OCI-LY1 (cell line): ENCODE results near the gene TRMT1L.

Experiments used
- H2AFZ ChIP-seq: fragments of 200-600 bp; sonication (generic), shearing (Covaris generic); 2 replicates; pipeline ENCODE4 v1.6.0; 2014; ENCODE audit warnings: antibody characterized with exemption, mild to moderate bottlenecking, low read length
- H3F3A ChIP-seq: fragments of 200-600 bp; sonication (generic), shearing (Covaris generic); 2 replicates; pipeline ENCODE4 v1.6.0; 2014; ENCODE audit warnings: mild to moderate bottlenecking, antibody characterized with exemption, low read length, moderate library complexity; ENCODE audit not compliant: insufficient read depth
- H3K27ac ChIP-seq: fragments of 200-600 bp; sonication (generic); 2 replicates; pipeline ENCODE4 v1.5.1; 2014; ENCODE audit warnings: low read length, mixed run types, mild to moderate bottlenecking, low read depth; ENCODE audit not compliant: poor library complexity, severe bottlenecking
- H3K27me3 ChIP-seq: fragments of 200-600 bp; sonication (generic); 2 replicates; pipeline ENCODE4 v1.6.0; 2014; ENCODE audit warnings: antibody characterized with exemption, mild to moderate bottlenecking, low read length, moderate library complexity; ENCODE audit not compliant: insufficient read depth
- H3K36me3 ChIP-seq: fragments of 200-600 bp; sonication (generic); 2 replicates; pipeline ENCODE4 v1.6.1; 2014; ENCODE audit warnings: mild to moderate bottlenecking, antibody characterized with exemption, low read length, moderate library complexity, mixed read lengths; ENCODE audit not compliant: insufficient read depth
- H3K4me1 ChIP-seq: fragments of 200-600 bp; sonication (generic); 2 replicates; pipeline ENCODE4 v1.5.1; 2014; ENCODE audit warnings: mild to moderate bottlenecking, low read length, moderate library complexity; ENCODE audit not compliant: insufficient read depth, severe bottlenecking
- H3K4me2 ChIP-seq: fragments of 200-600 bp; sonication (generic), shearing (Covaris generic); 2 replicates; pipeline ENCODE4 v1.6.1; 2014; ENCODE audit warnings: low read length
- H3K4me3 ChIP-seq: fragments of 200-600 bp; sonication (generic); 2 replicates; pipeline ENCODE4 v1.5.1; 2014; ENCODE audit warnings: low read length, low read depth, mild to moderate bottlenecking, mixed read lengths; ENCODE audit not compliant: poor library complexity, severe bottlenecking
- H3K79me2 ChIP-seq: fragments of 200-600 bp; shearing (Covaris generic); 2 replicates; pipeline ENCODE4 v1.6.1; 2016; ENCODE audit warnings: mixed run types, low read length, mixed read lengths; ENCODE audit not compliant: insufficient read depth
- H3K9ac ChIP-seq: fragments of 200-600 bp; sonication (generic), shearing (Covaris generic); 2 replicates; pipeline ENCODE4 v1.6.1; 2014; ENCODE audit warnings: mild to moderate bottlenecking, low read length, mixed read lengths
- H3K9me2 ChIP-seq: fragments of 200-600 bp; sonication (generic), shearing (Covaris generic); 2 replicates; pipeline ENCODE4 v1.6.1; 2014; ENCODE audit warnings: low read depth, mild to moderate bottlenecking, low read length, mixed read lengths
- H3K9me3 ChIP-seq: fragments of 200-600 bp; shearing (Covaris generic); 2 replicates; pipeline ENCODE4 v1.6.1; 2014; ENCODE audit warnings: low read length, mixed read lengths
- H4K20me1 ChIP-seq: fragments of 200-600 bp; sonication (generic), shearing (Covaris generic); 2 replicates; pipeline ENCODE4 v1.6.0; 2016; ENCODE audit warnings: mild to moderate bottlenecking, low read length; ENCODE audit not compliant: insufficient read depth
- EZH2 ChIP-seq: fragments of 200-600 bp; sonication (generic), shearing (Covaris generic); IDR thresholded peaks from 2 replicates; pipeline ENCODE4 v1.8.0; 2017; ENCODE audit warnings: borderline replicate concordance, mixed run types, mild to moderate bottlenecking, antibody characterized with exemption, low read length, moderate library complexity, mixed read lengths
- TF ChIP-seq, protein P1 (sequence below): fragments of 200-600 bp; sonication (generic), shearing (Covaris generic); IDR thresholded peaks from 2 replicates; pipeline ENCODE4 v1.5.1; 2017; ENCODE audit warnings: mild to moderate bottlenecking, antibody characterized with exemption, low read length, moderate library complexity, mixed read lengths

The TRMT1L gene

DNA sequence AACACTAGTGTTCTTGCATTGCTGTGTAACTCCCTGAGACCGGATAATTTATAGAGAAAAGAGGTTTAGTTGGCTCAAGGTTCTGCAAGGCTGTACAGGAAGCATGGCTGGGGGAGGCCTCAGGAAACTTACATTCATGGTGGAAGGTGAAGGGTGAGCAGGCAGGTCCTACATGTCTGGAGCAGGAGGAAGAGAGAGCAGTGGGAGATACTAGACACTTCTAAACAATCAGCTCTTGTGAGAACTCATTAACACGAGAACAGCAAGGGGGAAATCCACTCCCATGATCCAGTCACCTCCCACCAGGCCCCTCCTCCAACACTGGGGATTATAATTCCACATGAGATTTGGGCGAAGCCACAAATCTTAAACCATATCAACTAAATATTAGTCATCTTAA lies 81.3 kb downstream of the TRMT1L start:
- peaks cover 14% of the 10 kb centered on the region for H3K79me2 ChIP-seq
- TF ChIP-seq EZH2: no peak
- TF ChIP-seq, protein P1, sequence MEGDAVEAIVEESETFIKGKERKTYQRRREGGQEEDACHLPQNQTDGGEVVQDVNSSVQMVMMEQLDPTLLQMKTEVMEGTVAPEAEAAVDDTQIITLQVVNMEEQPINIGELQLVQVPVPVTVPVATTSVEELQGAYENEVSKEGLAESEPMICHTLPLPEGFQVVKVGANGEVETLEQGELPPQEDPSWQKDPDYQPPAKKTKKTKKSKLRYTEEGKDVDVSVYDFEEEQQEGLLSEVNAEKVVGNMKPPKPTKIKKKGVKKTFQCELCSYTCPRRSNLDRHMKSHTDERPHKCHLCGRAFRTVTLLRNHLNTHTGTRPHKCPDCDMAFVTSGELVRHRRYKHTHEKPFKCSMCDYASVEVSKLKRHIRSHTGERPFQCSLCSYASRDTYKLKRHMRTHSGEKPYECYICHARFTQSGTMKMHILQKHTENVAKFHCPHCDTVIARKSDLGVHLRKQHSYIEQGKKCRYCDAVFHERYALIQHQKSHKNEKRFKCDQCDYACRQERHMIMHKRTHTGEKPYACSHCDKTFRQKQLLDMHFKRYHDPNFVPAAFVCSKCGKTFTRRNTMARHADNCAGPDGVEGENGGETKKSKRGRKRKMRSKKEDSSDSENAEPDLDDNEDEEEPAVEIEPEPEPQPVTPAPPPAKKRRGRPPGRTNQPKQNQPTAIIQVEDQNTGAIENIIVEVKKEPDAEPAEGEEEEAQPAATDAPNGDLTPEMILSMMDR: no peak
- no peaks in the 10 kb centered on the region for H3K27me3 ChIP-seq
- no peak overlapping the region for H3K4me3 ChIP-seq
- H2AFZ ChIP-seq: no peak overlapping the region
- no peaks in the 10 kb centered on the region for H3K4me1 ChIP-seq
- no peaks in the 10 kb centered on the region for H4K20me1 ChIP-seq
- H3K27ac ChIP-seq: no peak overlapping the region
- H3F3A ChIP-seq: no peaks in the 10 kb centered on the region
- 0 out of 2 replicates have a peak, but pooled peaks cover 3% of the 10 kb centered on the region for H3K9me3 ChIP-seq
- H3K36me3 ChIP-seq: peaks cover 3% of the 10 kb centered on the region; the same call in 1 of the 2 replicates
- H3K9me2 ChIP-seq: no peaks in the 10 kb centered on the region
- H3K4me2 ChIP-seq: no peak overlapping the region
- no peak overlapping the region for H3K9ac ChIP-seq

DNA sequence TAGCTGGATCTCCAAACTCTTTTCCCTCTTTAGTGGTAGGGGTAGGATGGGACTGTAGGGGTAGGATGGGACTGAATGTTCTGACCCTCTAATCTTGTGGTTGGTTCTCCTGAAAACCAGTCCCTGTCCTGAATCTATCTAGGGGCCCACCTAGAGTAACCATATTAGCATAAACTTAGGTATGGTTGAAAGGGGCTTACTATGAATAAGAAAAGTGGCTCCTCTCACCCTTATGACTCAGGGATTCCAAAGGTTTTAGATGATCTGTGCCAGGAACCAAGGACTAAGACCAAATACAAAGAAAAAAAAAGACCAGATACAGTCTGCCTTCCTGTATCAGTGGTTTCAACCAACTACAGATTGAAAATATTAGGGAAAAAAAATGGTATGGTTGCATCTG lies 82.4 kb downstream of the TRMT1L start:
- Histone ChIP-seq H3K9me2 (no peaks in the 10 kb centered on the region), H3K4me3 (no peak overlapping the region), H3K27me3 (no peaks in the 10 kb centered on the region), H3F3A (no peaks in the 10 kb centered on the region), H2AFZ (no peak overlapping the region), H3K36me3 (peaks cover 3% of the 10 kb centered on the region; the same call in 1 of the 2 replicates), H3K79me2 (peaks cover 10% of the 10 kb centered on the region; the same call in 1 of the 2 replicates), H4K20me1 (no peaks in the 10 kb centered on the region), H3K27ac (no peak overlapping the region), H3K4me2 (no peak overlapping the region), H3K9me3 (0 out of 2 replicates have a peak, but pooled peaks cover 5% of the 10 kb centered on the region), H3K4me1 (no peaks in the 10 kb centered on the region), H3K9ac (no peak overlapping the region)
- TF ChIP-seq, protein P1: no peak
- TF ChIP-seq EZH2: no peak

DNA sequence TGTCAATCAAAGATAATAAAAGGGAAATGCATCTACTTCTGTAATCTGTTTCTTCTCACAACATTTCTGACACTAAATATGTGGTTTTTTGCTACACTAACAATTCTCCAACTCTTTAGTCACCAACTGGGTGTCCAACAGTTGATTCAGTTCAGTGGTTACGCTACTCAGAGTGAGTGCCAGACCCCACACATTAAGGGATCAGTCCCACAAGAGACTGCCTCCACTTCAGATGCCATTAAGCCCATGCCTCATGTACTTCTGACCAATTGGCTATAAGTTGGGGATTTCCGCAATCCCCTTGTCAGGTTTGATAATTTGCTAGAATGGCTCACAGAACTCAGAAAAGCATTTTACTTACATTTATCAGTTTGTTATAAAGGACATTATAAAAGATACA lies 83.0 kb downstream of the TRMT1L start:
- Histone ChIP-seq H2AFZ (no peak overlapping the region), H4K20me1 (no peaks in the 10 kb centered on the region), H3K4me3 (no peak overlapping the region), H3K4me2 (no peak overlapping the region), H3K36me3 (peaks cover 3% of the 10 kb centered on the region; the same call in 1 of the 2 replicates), H3K27me3 (no peaks in the 10 kb centered on the region), H3K79me2 (peaks cover 10% of the 10 kb centered on the region; the same call in 1 of the 2 replicates), H3K9me2 (no peaks in the 10 kb centered on the region), H3F3A (no peaks in the 10 kb centered on the region), H3K27ac (no peak overlapping the region), H3K9me3 (0 out of 2 replicates have a peak, but pooled peaks cover 5% of the 10 kb centered on the region), H3K4me1 (no peaks in the 10 kb centered on the region), H3K9ac (no peak overlapping the region)
- TF ChIP-seq, protein P1: no peak
